Astrocyte of the spinal cord (primary cell): ENCODE data around the gene POU2AF2.

Experiments used
- DNase-seq: peaks from one replicate; pipeline ENCODE4 v3.0.0; 2011; ENCODE audit warnings: low read depth, low spot score
- H3K4me3 ChIP-seq: 2 replicates; pipeline ENCODE4 v1.5.1; 2011; ENCODE audit warnings: low read depth, mild to moderate bottlenecking, low read length, moderate library complexity
- CTCF ChIP-seq: IDR thresholded peaks from 2 replicates; pipeline ENCODE4 v1.5.1; 2012; ENCODE audit warnings: low read depth, mild to moderate bottlenecking, low read length, inconsistent platforms
- in situ Hi-C: cut with HindIII; loops from 2 replicates; pipeline ENCODE4 v1.10.0; 2017; ENCODE audit warnings: low sequenced_read_pairs

POU2AF2 gene

GRCh38 chr11:111296196-111296595, 50.7 kb downstream of the POU2AF2 start:
- H3K4me3 ChIP-seq, result no peak overlapping the region
- in situ Hi-C loops, result no loop called here
- TF ChIP-seq CTCF, result no peak
- no peak for DNase-seq

GRCh38 chr11:111297696-111298095, 52.2 kb downstream of the POU2AF2 start:
- H3K4me3 ChIP-seq, result no peak overlapping the region
- no peak for TF ChIP-seq CTCF
- no peak for DNase-seq
- in situ Hi-C loops, result no loop called here

DNA sequence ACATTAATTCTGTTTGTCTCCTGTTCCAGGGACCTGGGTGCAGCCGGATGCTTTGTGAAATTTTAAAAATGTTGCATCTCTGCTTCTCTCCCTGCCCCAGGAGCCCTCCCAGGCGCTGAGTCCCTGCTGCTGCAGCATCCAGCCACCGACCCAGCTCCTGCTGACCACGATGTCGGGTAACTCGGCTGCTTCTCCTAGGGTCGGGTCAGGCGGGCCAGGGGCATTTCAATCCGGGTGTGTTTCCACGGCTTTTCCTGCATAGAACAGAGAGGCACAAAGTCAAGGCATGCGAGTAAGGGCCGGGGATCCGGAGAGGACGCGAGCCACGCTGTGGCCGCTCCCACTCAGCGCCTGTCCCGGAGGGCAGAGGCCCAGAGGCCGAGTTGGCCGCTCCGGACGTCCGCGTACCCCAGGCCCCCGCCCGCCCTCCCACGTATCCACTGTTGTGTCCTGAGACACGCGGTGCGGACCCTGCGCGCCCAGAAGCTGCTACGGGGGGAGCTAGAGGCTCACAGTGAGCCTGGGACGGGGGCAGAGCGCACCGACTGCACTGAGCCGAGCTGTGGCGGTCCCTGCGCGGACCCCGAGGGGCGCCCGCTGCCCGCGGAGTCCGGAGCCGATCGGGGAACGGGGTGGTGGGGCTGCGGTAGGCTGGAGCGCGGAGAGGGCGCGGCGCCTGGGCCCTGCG, 53.0 kb downstream of the POU2AF2 start, which contains the start of gene POU2AF3:
Gene POU2AF3 (plus strand): TSS at position 134 of the 688 bp plus-strand sequence. CDS start 36 bp downstream, at position 170.
- DNase-seq, result peak; percentile 6
- H3K4me3 ChIP-seq, result peak within 1 kb of the TSS; percentile 50
- TF ChIP-seq CTCF, result no peak
- in situ Hi-C loops, result no loop called here

- peak overlapping the region; percentile 50 for H3K4me3 ChIP-seq
- in situ Hi-C loops, result no loop called here
- DNase-seq, result peak; percentile 25
- TF ChIP-seq CTCF, result peak; percentile 64
These were observed 53.8 kb downstream of the POU2AF2 start for GRCh38 chr11:111299101-111300026.

DNA sequence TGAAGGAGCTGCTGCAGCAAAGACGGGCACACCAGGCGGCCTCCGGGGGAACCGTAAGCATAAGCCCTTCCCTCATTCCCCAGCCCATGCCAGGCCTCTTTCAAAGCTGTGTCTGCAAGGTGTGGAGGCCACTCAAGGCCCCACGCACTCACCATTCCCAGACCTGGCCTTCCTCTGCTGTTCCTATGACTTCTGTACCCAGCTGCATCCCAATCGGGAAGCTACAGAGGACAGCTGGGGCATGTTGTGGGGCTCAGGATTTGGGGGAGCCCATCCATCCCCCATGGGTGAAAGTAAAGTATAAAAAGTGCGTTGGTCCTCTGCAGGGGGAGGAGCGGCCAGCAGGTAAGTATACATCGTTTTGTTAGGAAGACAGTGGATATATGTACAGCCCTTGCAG, 55.0 kb downstream of the POU2AF2 start:
- no peak for DNase-seq
- in situ Hi-C loops, result no loop called here
- H3K4me3 ChIP-seq, result no peak overlapping the region
- no peak for TF ChIP-seq CTCF

DNA sequence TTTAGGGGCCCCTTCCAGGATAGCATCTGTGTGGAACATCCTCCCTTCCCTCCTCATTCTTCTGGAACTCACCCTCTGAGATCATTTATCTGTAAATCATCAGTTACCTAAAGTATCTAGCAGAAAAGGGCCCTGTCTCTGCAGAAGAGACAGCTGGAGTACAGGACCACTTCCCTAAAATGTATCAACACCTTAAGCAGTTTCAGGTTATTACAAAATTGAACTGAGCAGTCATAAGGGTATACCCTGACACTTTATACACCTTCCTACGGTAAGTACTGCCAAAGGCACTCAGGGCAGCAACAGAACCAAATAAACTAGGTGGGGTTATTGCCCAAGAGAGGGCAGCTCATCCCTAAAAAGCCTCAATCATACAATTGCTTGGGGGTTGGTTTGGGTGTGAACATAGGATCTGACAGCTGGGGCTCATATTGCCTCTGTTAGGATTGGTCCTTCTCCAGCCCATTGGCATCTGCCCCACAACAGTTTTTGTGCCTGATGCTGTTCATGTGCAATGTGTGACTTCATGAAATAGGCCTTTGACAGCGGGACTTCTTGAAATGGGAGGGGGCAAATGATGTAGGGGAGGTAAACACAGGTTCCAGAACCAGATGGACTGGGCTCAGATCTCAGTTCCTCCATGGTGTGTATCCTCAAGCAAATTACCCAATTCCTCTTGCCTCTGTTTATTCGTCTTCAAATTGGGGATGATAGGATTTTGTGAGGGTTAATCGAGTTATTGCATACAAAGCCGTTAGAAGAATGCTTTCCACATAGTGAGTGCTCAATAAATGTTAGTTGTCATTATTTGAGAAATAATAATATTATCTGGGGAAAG, 55.7 kb downstream of the POU2AF2 start:
- in situ Hi-C loops, result no loop called here
- no peak overlapping the region for H3K4me3 ChIP-seq
- DNase-seq, result no peak
- no peak for TF ChIP-seq CTCF
